ENCODE data around the gene FBLIM1. TPM values are rescaled to one million over a fixed set of nuclear protein-coding genes. Genes with fewer than 3 reads are reported as not detected.

Gene FBLIM1
- polyA plus RNA-seq, 4 donors: 52.0 to 60.6 (median 56.7) TPM

Other genes starting within 250 kb of the FBLIM1 start
- 10 to 100 TPM; 27.6 to 35.7 (median 29.3) TPM for gene CASP9, start 234.6 kb upstream of the FBLIM1 start, polyA plus RNA-seq (ENCODE audit: insufficient read length in 4 of 4)
- 10 to 100 TPM; 27.6 to 33.4 (median 30.7) TPM for gene DNAJC16, start 231.9 kb upstream of the FBLIM1 start, polyA plus RNA-seq (ENCODE audit: insufficient read length in 4 of 4)
- 10 to 100 TPM; 24.8 to 39.3 (median 31.3) TPM for gene AGMAT, start 173.7 kb upstream of the FBLIM1 start, polyA plus RNA-seq (ENCODE audit: insufficient read length in 4 of 4)
- gene DDI2, start 141.3 kb upstream of the FBLIM1 start, polyA plus RNA-seq (ENCODE audit: insufficient read length in 4 of 4): 10 to 100 TPM; 18.4 to 22.2 (median 19.4) TPM
- gene PLEKHM2, start 74.5 kb upstream of the FBLIM1 start, polyA plus RNA-seq (ENCODE audit: insufficient read length in 4 of 4): 10 to 100 TPM; 41.0 to 48.9 (median 45.5) TPM
- gene SLC25A34, start 22.5 kb upstream of the FBLIM1 start, polyA plus RNA-seq (ENCODE audit: insufficient read length in 4 of 4): 1 to 10 TPM; 2.2 to 3.1 (median 2.6) TPM
- 1 to 10 TPM; 2.8 to 6.1 (median 3.2) TPM for gene TMEM82, start 16.3 kb upstream of the FBLIM1 start, polyA plus RNA-seq (ENCODE audit: insufficient read length in 4 of 4)
- 1 to 10 TPM in 3 of 4 donors, under 1 TPM in 1; 0.90 to 1.9 (median 1.5) TPM for gene UQCRHL, start 48.9 kb downstream of the FBLIM1 start, polyA plus RNA-seq (ENCODE audit: insufficient read length in 4 of 4)
- 10 to 100 TPM; 50.0 to 60.6 (median 57.7) TPM for gene SPEN, start 88.9 kb downstream of the FBLIM1 start, polyA plus RNA-seq (ENCODE audit: insufficient read length in 4 of 4)
- 10 to 100 TPM; 27.7 to 32.2 (median 28.7) TPM for gene ZBTB17, start 217.3 kb downstream of the FBLIM1 start, polyA plus RNA-seq (ENCODE audit: insufficient read length in 4 of 4)
- under 1 TPM in 3 of 4 donors, not detected in 1; 0.07 to 0.12 (median 0.10) TPM for gene SRARP, start 245.4 kb downstream of the FBLIM1 start, polyA plus RNA-seq (ENCODE audit: insufficient read length in 4 of 4)

Data from right renal pelvis (tissue), 4 donors.